ENCODE data around the gene GRPEL2.
A peak's percentile ranks its signal among the peaks of the same experiment; 100 is the strongest.

GRPEL2 gene

DNA sequence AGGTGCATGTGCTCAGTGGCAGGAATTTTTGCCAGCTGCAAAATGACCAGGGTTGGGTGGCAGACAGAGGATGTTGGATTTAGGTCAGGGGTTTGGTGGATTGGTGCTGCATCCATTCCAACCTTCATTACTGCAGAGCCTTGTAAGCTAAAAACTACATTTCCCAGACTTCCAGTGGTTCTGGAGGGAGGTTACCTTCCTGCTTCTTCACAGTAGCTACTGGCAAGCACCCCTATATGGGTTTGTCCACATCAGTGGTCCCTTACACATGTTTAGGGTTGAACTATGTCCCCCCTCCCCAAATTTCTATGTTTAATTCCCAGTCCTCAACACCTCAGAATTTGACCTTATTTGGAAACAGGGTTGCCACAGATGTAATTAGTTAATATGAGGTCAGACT, 54.5 kb downstream of the GRPEL2 start:
- Histone ChIP-seq H3K9me3 (ENCODE audit: control insufficient read depth in 2 of 2, low read length in 2 of 2) (no peaks in the 10 kb centered on the region), H3K4me3 (ENCODE audit: low read length in 2 of 2) (no peak overlapping the region), H3K27ac (ENCODE audit: low read length) (peak overlapping the region; percentile 37), H3K36me3 (ENCODE audit: control insufficient read depth in 2 of 2, insufficient read depth in 2 of 2, low read length in 2 of 2) (no peaks in the 10 kb centered on the region), H3K27me3 (ENCODE audit: control insufficient read depth in 1 of 2, insufficient read depth in 2 of 2, low read length in 2 of 2) (no peaks in the 10 kb centered on the region), H3K9ac (ENCODE audit: low read length in 2 of 2) (peak overlapping the region in 1 of 2 donors; percentile 16), H3K4me1 (ENCODE audit: control insufficient read depth, insufficient read depth, low read length) (peaks cover 27% of the 10 kb centered on the region)

GRCh38 chr5:149400304-149400703, 55.0 kb downstream of the GRPEL2 start:
- Histone ChIP-seq H3K9ac (ENCODE audit: low read length in 2 of 2) (peak overlapping the region in 1 of 2 donors; percentile 16), H3K4me3 (ENCODE audit: low read length in 2 of 2) (no peak overlapping the region), H3K27me3 (ENCODE audit: control insufficient read depth in 1 of 2, insufficient read depth in 2 of 2, low read length in 2 of 2) (no peaks in the 10 kb centered on the region), H3K36me3 (ENCODE audit: control insufficient read depth in 2 of 2, insufficient read depth in 2 of 2, low read length in 2 of 2) (no peaks in the 10 kb centered on the region), H3K9me3 (ENCODE audit: control insufficient read depth in 2 of 2, low read length in 2 of 2) (no peaks in the 10 kb centered on the region), H3K4me1 (ENCODE audit: control insufficient read depth, insufficient read depth, low read length) (peaks cover 32% of the 10 kb centered on the region), H3K27ac (ENCODE audit: low read length) (peak overlapping the region; percentile 37)

- no peaks in the 10 kb centered on the region for H3K27me3 ChIP-seq (ENCODE audit: control insufficient read depth in 1 of 2, insufficient read depth in 2 of 2, low read length in 2 of 2)
- H3K4me1 ChIP-seq (ENCODE audit: control insufficient read depth, insufficient read depth, low read length) = peaks cover 40% of the 10 kb centered on the region
- H3K27ac ChIP-seq (ENCODE audit: low read length) = peak overlapping the region; percentile 37
- no peak overlapping the region for H3K4me3 ChIP-seq (ENCODE audit: low read length in 2 of 2)
- no peak overlapping the region for H3K9ac ChIP-seq (ENCODE audit: low read length in 2 of 2)
- H3K9me3 ChIP-seq (ENCODE audit: control insufficient read depth in 2 of 2, low read length in 2 of 2) = no peaks in the 10 kb centered on the region
- H3K36me3 ChIP-seq (ENCODE audit: control insufficient read depth in 2 of 2, insufficient read depth in 2 of 2, low read length in 2 of 2) = no peaks in the 10 kb centered on the region
These were observed 55.8 kb downstream of the GRPEL2 start for GRCh38 chr5:149401051-149401450.

DNA sequence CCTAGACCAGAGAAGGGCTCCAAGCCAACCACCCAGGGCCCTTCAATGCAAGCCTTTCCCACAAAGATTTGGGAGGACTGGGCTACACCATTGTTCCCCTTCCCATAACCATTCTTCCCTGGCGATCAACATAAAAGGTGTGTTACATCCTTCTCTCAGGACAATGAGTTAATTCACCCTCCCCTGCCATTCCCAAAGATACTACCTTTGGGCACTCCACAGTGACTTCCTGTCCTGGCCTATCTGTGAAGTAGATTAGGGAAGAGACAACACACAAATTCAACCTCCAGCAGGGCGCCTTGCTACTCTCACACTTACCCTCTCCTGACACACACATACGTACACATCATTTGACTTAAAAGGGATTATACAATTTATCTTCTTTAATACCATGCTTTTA, 57.0 kb downstream of the GRPEL2 start:
- no peak overlapping the region for H3K9ac ChIP-seq (ENCODE audit: low read length in 2 of 2)
- H3K4me1 ChIP-seq (ENCODE audit: control insufficient read depth, insufficient read depth, low read length) = peaks cover 42% of the 10 kb centered on the region
- H3K9me3 ChIP-seq (ENCODE audit: control insufficient read depth in 2 of 2, low read length in 2 of 2) = no peaks in the 10 kb centered on the region
- no peak overlapping the region for H3K27ac ChIP-seq (ENCODE audit: low read length)
- H3K27me3 ChIP-seq (ENCODE audit: control insufficient read depth in 1 of 2, insufficient read depth in 2 of 2, low read length in 2 of 2) = no peaks in the 10 kb centered on the region
- peaks cover 3% of the 10 kb centered on the region in 2 donors for H3K36me3 ChIP-seq (ENCODE audit: control insufficient read depth in 2 of 2, insufficient read depth in 2 of 2, low read length in 2 of 2)
- H3K4me3 ChIP-seq (ENCODE audit: low read length in 2 of 2) = no peak overlapping the region
